Cardiac fibroblast (primary cell): ENCODE measurements around the gene KCNQ2.
A peak's percentile ranks its signal among the peaks of the same experiment; 100 is the strongest.
"Not testable (repeated sequence)": the region's sequence is repeated elsewhere in the genome, so short reads cannot be mapped to it uniquely, and the experiment has no call there.

ENCODE experiments used
- DNase-seq, 2 donors: peaks; one replicate each; pipeline versions ENCODE4 v3.0.0 to v3.0.0-alpha.2; 2010; ENCODE audit warnings: low read depth in 2 of 2
- H3K4me3 ChIP-seq, 2 donors: replicated peaks in 1 of 2; 1 replicate in 1 of 2; 2 replicates in 1 of 2; pipeline ENCODE4 v1.5.1; 2011; ENCODE audit warnings: low read depth in 2 of 2, low read length in 2 of 2, mild to moderate bottlenecking in 2 of 2, moderate library complexity in 1 of 2
- CTCF ChIP-seq: IDR thresholded peaks from one replicate; pipeline ENCODE4 v1.5.1; 2011; ENCODE audit warnings: low read depth, mild to moderate bottlenecking, low read length, inconsistent platforms

KCNQ2 gene

GRCh38 chr20:63518946-63519667 is 46.7 kb upstream of the KCNQ2 start:
- no peak for DNase-seq
- TF ChIP-seq CTCF = no peak
- peak overlapping the region; percentile 63 to 90 for H3K4me3 ChIP-seq

GRCh38 chr20:63518351-63518861 is 46.0 kb upstream of the KCNQ2 start:
- TF ChIP-seq CTCF = no peak
- no peak overlapping the region for H3K4me3 ChIP-seq
- DNase-seq = no peak

GRCh38 chr20:63517376-63518309 is 45.2 kb upstream of the KCNQ2 start:
- TF ChIP-seq CTCF = no peak
- DNase-seq = no peak
- no peak overlapping the region for H3K4me3 ChIP-seq

- not testable (repeated sequence) for DNase-seq, H3K4me3 ChIP-seq
Observed at GRCh38 chr20:63514520-63514919, 42.1 kb upstream of the KCNQ2 start.

- H3K4me3 ChIP-seq = no peak overlapping the region
- no peak for TF ChIP-seq CTCF
- no peak for DNase-seq
Observed at GRCh38 chr20:63513207-63513606, 40.8 kb upstream of the KCNQ2 start.

- H3K4me3 ChIP-seq = no peak overlapping the region
- TF ChIP-seq CTCF = no peak
- no peak for DNase-seq
Observed at GRCh38 chr20:63509088-63509564, 36.7 kb upstream of the KCNQ2 start.
